OCI-LY3 (cell line): Measurements from ENCODE around the gene FAM114A2.

Experiments used
- CTCF ChIP-seq: fragments of 200-600, 300-600 bp; sonication (generic); IDR thresholded peaks from 2 replicates; pipeline ENCODE4 v1.5.1; 2014; ENCODE audit warnings: antibody characterized with exemption, low read length, low read depth
- EZH2phosphoT487 ChIP-seq: fragments of 200-600 bp; shearing (Covaris generic); IDR thresholded peaks from 2 replicates; pipeline ENCODE4 v1.6.1; 2018; ENCODE audit warnings: antibody characterized with exemption, mixed run types, low read depth

- TF ChIP-seq CTCF (no peak), EZH2phosphoT487 (no peak)
These were observed 40.7 kb downstream of the FAM114A2 start for GRCh38 chr5:153998010-153998409.
